Astrocyte of the spinal cord (primary cell): ENCODE data around the gene FOXN3.
A peak's percentile ranks its signal among the peaks of the same experiment; 100 is the strongest.

Source experiments
- DNase-seq: peaks from one replicate; pipeline ENCODE4 v3.0.0; 2011; ENCODE audit warnings: low read depth, low spot score
- H3K4me3 ChIP-seq: 2 replicates; pipeline ENCODE4 v1.5.1; 2011; ENCODE audit warnings: low read depth, mild to moderate bottlenecking, low read length, moderate library complexity
- in situ Hi-C: cut with HindIII; loops from 2 replicates; pipeline ENCODE4 v1.10.0; 2017; ENCODE audit warnings: low sequenced_read_pairs
- TF ChIP-seq, protein P1 (sequence below): IDR thresholded peaks from 2 replicates; pipeline ENCODE4 v1.5.1; 2012; ENCODE audit warnings: low read depth, mild to moderate bottlenecking, low read length, inconsistent platforms

The FOXN3 gene

DNA sequence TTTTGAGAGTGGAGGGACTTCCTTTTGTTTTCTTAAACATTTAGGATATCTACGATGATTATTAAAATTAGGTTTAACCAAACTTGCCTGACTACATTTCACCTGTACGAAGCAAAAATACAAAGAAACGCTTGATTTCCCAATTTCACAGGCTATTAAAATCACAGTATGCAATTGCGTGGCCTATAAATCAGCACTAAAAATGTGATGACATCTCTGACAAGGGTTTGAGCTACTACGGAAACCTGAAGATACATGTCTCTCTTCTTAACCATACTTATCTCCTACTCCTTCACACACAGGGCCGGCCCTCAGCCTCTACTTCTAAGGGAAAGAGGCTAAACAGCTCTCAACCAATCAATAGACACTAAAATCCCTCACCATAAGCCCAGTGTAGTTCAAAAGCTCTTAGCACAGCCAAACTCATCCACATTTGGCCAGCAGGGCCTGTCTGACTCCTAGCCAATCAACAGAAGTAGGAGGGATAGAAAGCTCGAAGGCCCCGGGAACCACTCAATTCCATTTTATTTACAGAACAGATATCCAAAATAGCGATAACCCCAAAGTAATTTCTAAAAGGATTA, 137.3 kb downstream of the FOXN3 start:
- in situ Hi-C loops, result no loop called here
- H3K4me3 ChIP-seq, result no peak overlapping the region
- DNase-seq, result no peak
- TF ChIP-seq, protein P1, sequence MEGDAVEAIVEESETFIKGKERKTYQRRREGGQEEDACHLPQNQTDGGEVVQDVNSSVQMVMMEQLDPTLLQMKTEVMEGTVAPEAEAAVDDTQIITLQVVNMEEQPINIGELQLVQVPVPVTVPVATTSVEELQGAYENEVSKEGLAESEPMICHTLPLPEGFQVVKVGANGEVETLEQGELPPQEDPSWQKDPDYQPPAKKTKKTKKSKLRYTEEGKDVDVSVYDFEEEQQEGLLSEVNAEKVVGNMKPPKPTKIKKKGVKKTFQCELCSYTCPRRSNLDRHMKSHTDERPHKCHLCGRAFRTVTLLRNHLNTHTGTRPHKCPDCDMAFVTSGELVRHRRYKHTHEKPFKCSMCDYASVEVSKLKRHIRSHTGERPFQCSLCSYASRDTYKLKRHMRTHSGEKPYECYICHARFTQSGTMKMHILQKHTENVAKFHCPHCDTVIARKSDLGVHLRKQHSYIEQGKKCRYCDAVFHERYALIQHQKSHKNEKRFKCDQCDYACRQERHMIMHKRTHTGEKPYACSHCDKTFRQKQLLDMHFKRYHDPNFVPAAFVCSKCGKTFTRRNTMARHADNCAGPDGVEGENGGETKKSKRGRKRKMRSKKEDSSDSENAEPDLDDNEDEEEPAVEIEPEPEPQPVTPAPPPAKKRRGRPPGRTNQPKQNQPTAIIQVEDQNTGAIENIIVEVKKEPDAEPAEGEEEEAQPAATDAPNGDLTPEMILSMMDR, result no peak

DNA sequence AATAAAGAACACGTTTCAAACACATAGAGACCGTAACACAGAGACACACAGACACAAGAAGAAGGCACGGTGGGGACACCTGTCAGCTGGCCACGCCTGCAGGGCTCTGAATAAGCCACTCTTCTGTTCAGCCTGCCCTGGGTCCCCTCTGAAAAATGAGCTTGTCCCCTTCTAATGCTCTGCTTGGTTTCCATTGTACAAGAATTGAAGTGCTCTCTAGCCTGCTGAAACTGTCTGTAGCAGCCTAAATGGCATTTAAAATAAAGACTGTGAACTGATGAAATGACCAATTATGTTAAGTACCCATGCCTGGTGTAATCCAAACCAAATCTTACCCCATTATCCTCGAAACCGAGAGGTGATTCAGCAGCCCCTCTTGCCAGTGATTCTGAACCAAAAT, 139.8 kb downstream of the FOXN3 start:
- TF ChIP-seq, protein P1, result no peak
- H3K4me3 ChIP-seq, result no peak overlapping the region
- in situ Hi-C loops, result no loop called here
- no peak for DNase-seq

DNA sequence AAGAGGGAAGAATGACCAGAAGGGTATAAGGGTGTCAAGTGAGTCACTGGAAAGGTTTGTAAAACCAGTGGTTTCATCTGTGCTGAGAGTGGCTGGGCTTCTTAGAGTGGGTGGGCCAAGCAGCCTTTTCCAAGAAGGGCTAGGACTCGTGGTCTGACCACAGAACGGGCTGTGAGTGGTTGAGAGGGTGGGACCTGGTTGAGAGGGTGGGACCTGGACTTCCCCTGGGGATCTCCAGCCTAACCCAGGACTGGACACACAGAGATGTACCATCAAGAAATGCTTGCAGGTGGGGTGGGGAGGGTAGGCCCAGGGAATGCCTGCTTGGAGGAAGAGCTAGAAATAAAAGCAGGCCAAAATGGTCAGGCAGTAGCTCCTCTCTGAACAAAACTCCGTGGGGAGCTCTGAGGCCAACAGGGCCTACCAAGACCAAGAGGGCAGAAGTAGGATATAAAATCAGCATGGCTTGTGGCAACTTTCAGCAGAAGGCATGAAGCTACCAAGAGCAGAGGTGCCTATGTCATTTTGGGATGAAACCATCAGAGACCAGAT, 140.5 kb downstream of the FOXN3 start:
- DNase-seq, result peak; percentile 71
- in situ Hi-C loops, result no loop called here
- no peak overlapping the region for H3K4me3 ChIP-seq
- TF ChIP-seq, protein P1, result no peak

DNA sequence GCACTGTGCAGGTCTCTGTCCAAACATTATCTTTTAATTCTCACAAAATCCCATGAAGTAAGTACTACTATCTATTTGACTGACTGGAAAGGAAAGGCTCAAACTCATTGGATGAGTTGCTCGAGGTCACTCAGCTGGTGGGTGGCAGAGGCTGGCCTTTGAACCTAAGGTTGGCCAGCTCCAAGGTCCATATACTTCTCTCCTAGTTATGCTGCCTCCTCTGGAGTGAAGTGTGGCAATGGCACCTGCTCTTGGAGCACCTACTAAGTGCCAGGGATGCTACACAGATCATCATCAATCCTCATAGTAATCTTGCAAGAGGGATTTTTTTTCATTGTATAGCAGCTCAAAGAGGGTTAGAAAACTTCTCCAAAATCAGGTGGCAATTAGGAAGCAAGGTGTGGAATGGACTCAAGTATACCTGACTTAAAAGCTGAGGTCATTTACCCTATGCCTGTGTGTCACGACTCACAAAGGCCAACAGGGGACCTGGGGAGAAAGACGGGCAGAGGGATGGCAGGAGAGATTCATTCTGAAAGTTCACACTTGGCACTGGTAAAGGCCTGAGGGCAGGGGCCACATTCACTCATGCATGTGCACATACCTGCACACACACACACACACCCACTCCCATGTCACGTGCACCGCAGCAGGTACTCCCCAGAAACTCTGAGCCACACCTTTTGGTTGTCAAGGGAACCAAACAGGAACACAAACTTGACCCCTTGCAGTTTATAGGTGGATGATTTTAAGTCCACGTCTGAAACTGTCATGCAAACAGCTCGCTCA, 146.4 kb downstream of the FOXN3 start:
- TF ChIP-seq, protein P1, result no peak
- H3K4me3 ChIP-seq, result no peak overlapping the region
- DNase-seq, result no peak
- in situ Hi-C loops, result no loop called here

DNA sequence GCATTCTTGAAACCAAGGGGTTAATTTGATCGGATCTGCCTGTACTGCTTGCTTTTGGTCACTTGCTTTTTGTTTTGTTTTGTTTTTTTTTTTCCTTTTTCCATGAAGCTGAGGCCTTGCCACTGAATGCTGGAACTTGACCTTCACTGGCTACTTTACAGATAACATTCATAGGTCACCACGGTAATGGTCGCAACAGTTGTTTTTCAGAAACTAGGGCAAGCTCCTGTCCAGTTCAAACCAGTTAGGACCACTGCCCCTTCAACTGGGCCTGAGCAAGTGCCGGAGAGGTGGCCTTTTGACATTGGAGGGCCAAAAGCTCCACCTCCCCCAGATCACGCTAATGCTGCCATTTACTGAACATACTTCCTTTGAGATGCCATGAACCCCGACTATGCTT, 147.6 kb downstream of the FOXN3 start:
- in situ Hi-C loops, result no loop called here
- no peak overlapping the region for H3K4me3 ChIP-seq
- TF ChIP-seq, protein P1, result no peak
- DNase-seq, result no peak

DNA sequence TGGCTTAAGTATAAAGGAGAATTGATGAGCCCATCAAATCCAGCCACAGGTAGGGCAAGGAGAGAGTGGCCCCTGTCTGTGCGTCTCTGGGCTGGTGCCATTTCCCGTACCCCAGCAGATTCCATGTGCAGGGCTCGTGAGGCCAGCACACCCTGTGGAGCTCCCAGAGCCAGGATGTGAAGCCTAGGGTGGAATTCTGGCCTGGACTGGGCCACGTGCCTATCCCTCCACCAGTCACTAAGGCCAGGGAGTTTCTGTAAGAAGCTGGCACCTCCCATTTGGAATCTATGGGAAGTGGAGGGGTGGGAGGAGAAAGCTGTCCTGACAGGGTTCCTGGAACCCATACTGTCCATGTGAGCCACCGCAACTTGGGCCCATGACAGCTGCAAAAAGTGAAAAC, 148.5 kb downstream of the FOXN3 start:
- in situ Hi-C loops, result no loop called here
- TF ChIP-seq, protein P1, result no peak
- no peak for DNase-seq
- no peak overlapping the region for H3K4me3 ChIP-seq
